Measurements from ENCODE around the gene TSPAN5.

TSPAN5 gene

GRCh38 chr4:98423009-98423408 lies 235.4 kb downstream of the TSPAN5 start:
- no peak for DNase-seq

- no peak for DNase-seq
These were observed 237.3 kb downstream of the TSPAN5 start for GRCh38 chr4:98421111-98421510.

Measured in islet precursor cell (in vitro differentiated cells).